WTC11 (cell line): ENCODE data around the gene TANGO2. TPM values are rescaled to one million over a fixed set of nuclear protein-coding genes. Genes with fewer than 3 reads are reported as not detected.

ENCODE experiments used
- ATAC-seq: fragments of 200-7000 bp; cut with Tn5 transposase; 2 replicates; pipeline ENCODE4 v1.10.0; 2021; ENCODE audit warnings: mild to moderate bottlenecking, moderate library complexity
- CTCF ChIA-PET: fragments of 300-600 bp; sonication (Branson Sonifier 250); formaldehyde crosslinking; loops from one replicate; lab custom pipeline; 2021; ENCODE audit warnings: antibody characterized with exemption; lab: Charles Lee
- POLR2A ChIA-PET: fragments of 350-600 bp; sonication (Branson Sonifier 250); formaldehyde crosslinking; loops from one replicate; lab custom pipeline; 2021; ENCODE audit warnings: antibody characterized with exemption; lab: Charles Lee
- DNase-seq: peaks from one replicate; pipeline ENCODE4 v3.0.0; 2021; ENCODE audit warnings: low spot score
- H3K27ac Mint-ChIP-seq: 2 replicates; pipeline ENCODE4 v1.8.0; 2021; ENCODE audit warnings: mixed read lengths
- H3K27me3 Mint-ChIP-seq: 2 replicates; pipeline ENCODE4 v1.8.0; 2021; ENCODE audit warnings: low read depth, mild to moderate bottlenecking, moderate library complexity, mixed read lengths
- H3K36me3 Mint-ChIP-seq: 2 replicates; pipeline ENCODE4 v1.8.0; 2021; ENCODE audit warnings: mixed read lengths
- H3K4me1 Mint-ChIP-seq: 2 replicates; pipeline ENCODE4 v1.8.0; 2022; ENCODE audit warnings: mixed read lengths
- H3K4me3 Mint-ChIP-seq: 2 replicates; pipeline ENCODE4 v1.8.0; 2021; ENCODE audit warnings: mild to moderate bottlenecking, moderate library complexity, mixed read lengths
- H3K9me3 Mint-ChIP-seq: 2 replicates; pipeline ENCODE4 v1.8.0; 2021; ENCODE audit warnings: mixed read lengths
- CREM ChIP-seq: sonication (generic); formaldehyde crosslinking; IDR thresholded peaks from 2 replicates; pipeline ENCODE4 v1.8.1; 2022; ENCODE audit warnings: mild to moderate bottlenecking, missing genetic modification reagents, moderate library complexity
- FOXP1 ChIP-seq: sonication (generic); formaldehyde crosslinking; IDR thresholded peaks from 2 replicates; pipeline ENCODE4 v1.8.0; 2022; ENCODE audit warnings: missing genetic modification reagents, mild to moderate bottlenecking, moderate library complexity, borderline replicate concordance
- HMGA2 ChIP-seq: fragments of 250-450 bp; sonication (Bioruptor Pico); IDR thresholded peaks from 2 replicates; pipeline ENCODE4 v1.4.0; 2021; ENCODE audit warnings: mild to moderate bottlenecking, moderate library complexity
- JUN ChIP-seq: sonication (generic); formaldehyde crosslinking; IDR thresholded peaks from 2 replicates; pipeline ENCODE4 v1.8.0; 2023; ENCODE audit warnings: mild to moderate bottlenecking, missing genetic modification reagents
- MXD4 ChIP-seq: fragments of 250-450 bp; sonication (Bioruptor Pico); IDR thresholded peaks from 2 replicates; pipeline ENCODE4 v1.8.0; 2021; ENCODE audit warnings: mild to moderate bottlenecking, moderate library complexity, borderline replicate concordance
- NFYB ChIP-seq: sonication (generic); formaldehyde crosslinking; conservative IDR thresholded peaks from 2 replicates; pipeline ENCODE4 v1.8.0; 2022; ENCODE audit warnings: low read depth, missing genetic modification reagents
- SMAD4 ChIP-seq: sonication (generic); formaldehyde crosslinking; IDR thresholded peaks from 2 replicates; pipeline ENCODE4 v1.8.0; 2022; ENCODE audit warnings: mild to moderate bottlenecking, missing genetic modification reagents
- ZNF317 ChIP-seq: sonication (generic); formaldehyde crosslinking; IDR thresholded peaks from 2 replicates; pipeline ENCODE4 v1.8.1; 2023; ENCODE audit warnings: low read depth, mild to moderate bottlenecking, moderate library complexity, missing genetic modification reagents, borderline replicate concordance
- total RNA-seq: library from RNA; stranded (reverse); gene quantifications from 3 replicates; pipeline ENCODE4 v1.2.3, GENCODE V29; 2021
- TF ChIP-seq, protein P1 (sequence below): fragments of 250-450 bp; sonication (Bioruptor Pico); IDR thresholded peaks from 2 replicates; pipeline ENCODE4 v1.9.0; 2021; ENCODE audit warnings: mild to moderate bottlenecking
- TF ChIP-seq, protein P2 (sequence below): sonication (generic); formaldehyde crosslinking; IDR thresholded peaks from 2 replicates; pipeline ENCODE4 v1.8.1; 2023; ENCODE audit warnings: mild to moderate bottlenecking, missing genetic modification reagents, moderate library complexity
- TF ChIP-seq, protein P3 (sequence below): sonication (generic); formaldehyde crosslinking; IDR thresholded peaks from 2 replicates; pipeline ENCODE4 v1.8.1; 2022; ENCODE audit warnings: low read depth, mild to moderate bottlenecking, moderate library complexity, missing genetic modification reagents, borderline replicate concordance
- TF ChIP-seq, protein P4 (sequence below): fragments of 250-450 bp; sonication (Bioruptor Pico); IDR thresholded peaks from 2 replicates; pipeline ENCODE4 v1.9.0; 2021; ENCODE audit warnings: mild to moderate bottlenecking
- TF ChIP-seq, protein P5 (sequence below): sonication (generic); formaldehyde crosslinking; IDR thresholded peaks from 2 replicates; pipeline ENCODE4 v1.8.0; 2022; ENCODE audit warnings: mild to moderate bottlenecking, missing genetic modification reagents
- TF ChIP-seq, protein P6 (sequence below): sonication (generic); formaldehyde crosslinking; IDR thresholded peaks from 2 replicates; pipeline ENCODE4 v1.8.1; 2022; ENCODE audit warnings: mild to moderate bottlenecking, moderate library complexity, missing genetic modification reagents
- TF ChIP-seq, protein P7 (sequence below): sonication (generic); formaldehyde crosslinking; IDR thresholded peaks from 2 replicates; pipeline ENCODE4 v1.8.1; 2023; ENCODE audit warnings: mild to moderate bottlenecking, missing genetic modification reagents
- TF ChIP-seq, protein P8 (sequence below): sonication (generic); formaldehyde crosslinking; IDR thresholded peaks from 2 replicates; pipeline ENCODE4 v1.8.1; 2022; ENCODE audit warnings: low read depth, missing genetic modification reagents, borderline replicate concordance

The TANGO2 gene
- total RNA-seq, 1 experiment from 2014 or later = 14.8 TPM

DNA sequence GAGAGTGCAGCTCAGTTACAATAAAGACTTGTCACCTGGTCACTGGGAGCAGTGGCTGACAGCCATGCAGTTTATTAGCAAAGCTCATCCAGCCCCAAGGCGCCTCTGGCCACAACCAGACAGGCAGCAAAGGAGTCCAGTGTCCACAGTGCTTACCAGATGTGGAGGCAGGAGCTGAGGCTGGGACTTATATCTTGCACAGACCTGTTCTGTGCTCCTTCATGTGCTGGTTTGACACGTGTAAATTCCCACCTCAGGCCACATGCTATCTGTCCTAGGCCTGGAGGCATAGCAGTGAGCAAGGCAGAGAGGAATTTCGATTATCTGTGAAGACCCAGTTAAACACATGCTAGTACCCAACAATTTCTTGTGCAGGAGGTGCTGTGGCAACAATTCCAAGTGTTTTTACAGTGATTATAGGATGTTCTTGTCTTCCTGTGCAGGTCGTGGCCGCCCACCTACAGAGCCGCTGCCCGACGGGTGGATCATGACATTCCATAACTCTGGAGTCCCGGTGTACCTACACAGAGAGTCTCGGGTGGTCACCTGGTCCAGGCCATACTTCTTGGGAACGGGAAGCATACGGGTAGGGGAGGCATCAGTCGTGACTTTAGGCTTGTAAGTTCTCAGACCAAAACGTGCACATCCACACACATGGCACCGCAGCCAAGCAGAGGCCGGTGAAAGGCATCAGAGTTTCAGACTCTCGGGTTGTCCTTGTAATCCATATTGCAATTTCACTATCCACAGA lies 68.5 kb downstream of the TANGO2 start (continued):
- TF ChIP-seq, protein P1, sequence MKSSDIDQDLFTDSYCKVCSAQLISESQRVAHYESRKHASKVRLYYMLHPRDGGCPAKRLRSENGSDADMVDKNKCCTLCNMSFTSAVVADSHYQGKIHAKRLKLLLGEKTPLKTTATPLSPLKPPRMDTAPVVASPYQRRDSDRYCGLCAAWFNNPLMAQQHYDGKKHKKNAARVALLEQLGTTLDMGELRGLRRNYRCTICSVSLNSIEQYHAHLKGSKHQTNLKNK (CRISPR knock-in tag) = no peak
- TF ChIP-seq, protein P2, sequence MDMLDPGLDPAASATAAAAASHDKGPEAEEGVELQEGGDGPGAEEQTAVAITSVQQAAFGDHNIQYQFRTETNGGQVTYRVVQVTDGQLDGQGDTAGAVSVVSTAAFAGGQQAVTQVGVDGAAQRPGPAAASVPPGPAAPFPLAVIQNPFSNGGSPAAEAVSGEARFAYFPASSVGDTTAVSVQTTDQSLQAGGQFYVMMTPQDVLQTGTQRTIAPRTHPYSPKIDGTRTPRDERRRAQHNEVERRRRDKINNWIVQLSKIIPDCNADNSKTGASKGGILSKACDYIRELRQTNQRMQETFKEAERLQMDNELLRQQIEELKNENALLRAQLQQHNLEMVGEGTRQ (CRISPR knock-in tag) = no peak
- TF ChIP-seq, protein P3, sequence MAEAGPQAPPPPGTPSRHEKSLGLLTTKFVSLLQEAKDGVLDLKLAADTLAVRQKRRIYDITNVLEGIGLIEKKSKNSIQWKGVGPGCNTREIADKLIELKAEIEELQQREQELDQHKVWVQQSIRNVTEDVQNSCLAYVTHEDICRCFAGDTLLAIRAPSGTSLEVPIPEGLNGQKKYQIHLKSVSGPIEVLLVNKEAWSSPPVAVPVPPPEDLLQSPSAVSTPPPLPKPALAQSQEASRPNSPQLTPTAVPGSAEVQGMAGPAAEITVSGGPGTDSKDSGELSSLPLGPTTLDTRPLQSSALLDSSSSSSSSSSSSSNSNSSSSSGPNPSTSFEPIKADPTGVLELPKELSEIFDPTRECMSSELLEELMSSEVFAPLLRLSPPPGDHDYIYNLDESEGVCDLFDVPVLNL (CRISPR knock-in tag) = no peak
- TF ChIP-seq, protein P4, sequence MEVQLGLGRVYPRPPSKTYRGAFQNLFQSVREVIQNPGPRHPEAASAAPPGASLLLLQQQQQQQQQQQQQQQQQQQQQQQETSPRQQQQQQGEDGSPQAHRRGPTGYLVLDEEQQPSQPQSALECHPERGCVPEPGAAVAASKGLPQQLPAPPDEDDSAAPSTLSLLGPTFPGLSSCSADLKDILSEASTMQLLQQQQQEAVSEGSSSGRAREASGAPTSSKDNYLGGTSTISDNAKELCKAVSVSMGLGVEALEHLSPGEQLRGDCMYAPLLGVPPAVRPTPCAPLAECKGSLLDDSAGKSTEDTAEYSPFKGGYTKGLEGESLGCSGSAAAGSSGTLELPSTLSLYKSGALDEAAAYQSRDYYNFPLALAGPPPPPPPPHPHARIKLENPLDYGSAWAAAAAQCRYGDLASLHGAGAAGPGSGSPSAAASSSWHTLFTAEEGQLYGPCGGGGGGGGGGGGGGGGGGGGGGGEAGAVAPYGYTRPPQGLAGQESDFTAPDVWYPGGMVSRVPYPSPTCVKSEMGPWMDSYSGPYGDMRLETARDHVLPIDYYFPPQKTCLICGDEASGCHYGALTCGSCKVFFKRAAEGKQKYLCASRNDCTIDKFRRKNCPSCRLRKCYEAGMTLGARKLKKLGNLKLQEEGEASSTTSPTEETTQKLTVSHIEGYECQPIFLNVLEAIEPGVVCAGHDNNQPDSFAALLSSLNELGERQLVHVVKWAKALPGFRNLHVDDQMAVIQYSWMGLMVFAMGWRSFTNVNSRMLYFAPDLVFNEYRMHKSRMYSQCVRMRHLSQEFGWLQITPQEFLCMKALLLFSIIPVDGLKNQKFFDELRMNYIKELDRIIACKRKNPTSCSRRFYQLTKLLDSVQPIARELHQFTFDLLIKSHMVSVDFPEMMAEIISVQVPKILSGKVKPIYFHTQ (CRISPR knock-in tag) = no peak
- no peak for TF ChIP-seq JUN (CRISPR knock-in tag)
- TF ChIP-seq, protein P5, sequence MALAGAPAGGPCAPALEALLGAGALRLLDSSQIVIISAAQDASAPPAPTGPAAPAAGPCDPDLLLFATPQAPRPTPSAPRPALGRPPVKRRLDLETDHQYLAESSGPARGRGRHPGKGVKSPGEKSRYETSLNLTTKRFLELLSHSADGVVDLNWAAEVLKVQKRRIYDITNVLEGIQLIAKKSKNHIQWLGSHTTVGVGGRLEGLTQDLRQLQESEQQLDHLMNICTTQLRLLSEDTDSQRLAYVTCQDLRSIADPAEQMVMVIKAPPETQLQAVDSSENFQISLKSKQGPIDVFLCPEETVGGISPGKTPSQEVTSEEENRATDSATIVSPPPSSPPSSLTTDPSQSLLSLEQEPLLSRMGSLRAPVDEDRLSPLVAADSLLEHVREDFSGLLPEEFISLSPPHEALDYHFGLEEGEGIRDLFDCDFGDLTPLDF (CRISPR knock-in tag) = no peak

DNA sequence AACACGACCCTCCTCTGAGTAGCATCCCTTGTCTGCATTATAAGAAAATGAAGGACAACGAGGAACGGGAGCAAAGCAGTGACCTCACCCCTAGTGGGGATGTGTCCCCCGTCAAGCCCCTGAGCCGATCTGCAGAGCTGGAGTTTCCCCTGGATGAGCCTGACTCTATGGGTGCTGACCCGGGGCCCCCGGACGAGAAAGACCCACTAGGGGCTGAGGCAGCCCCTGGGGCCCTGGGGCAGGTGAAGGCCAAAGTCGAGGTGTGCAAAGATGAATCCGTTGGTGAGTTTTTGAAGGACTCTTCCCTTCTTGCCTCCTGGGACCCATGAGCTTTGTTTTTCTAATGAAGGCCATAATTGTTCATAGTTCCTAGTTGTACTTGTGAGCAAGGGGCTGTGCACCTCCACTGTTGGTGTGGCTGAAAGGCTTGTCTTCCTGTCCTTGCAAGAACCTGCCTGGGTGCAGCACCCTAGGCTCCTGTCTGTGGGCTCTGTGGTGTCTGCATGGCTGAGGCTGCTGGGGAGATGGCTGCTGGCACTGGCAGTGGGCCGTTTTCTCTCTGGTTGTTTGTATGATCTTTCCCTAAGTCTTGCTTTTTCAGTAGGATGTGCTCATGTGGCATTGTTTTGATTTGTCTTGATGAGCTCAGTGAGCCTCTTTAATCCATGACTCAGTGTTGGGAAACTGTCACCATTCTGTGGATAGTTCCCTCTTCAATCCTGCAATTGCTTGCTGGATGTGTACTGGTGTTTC lies 69.2 kb downstream of the TANGO2 start:
- TF ChIP-seq SMAD4 (CRISPR knock-in tag) (no peak), ZNF317 (CRISPR knock-in tag) (no peak), HMGA2 (no peak), NFYB (CRISPR knock-in tag) (no peak), FOXP1 (no peak), MXD4 (CRISPR knock-in tag) (no peak), CREM (CRISPR knock-in tag) (no peak)
- TF ChIP-seq, protein P6, sequence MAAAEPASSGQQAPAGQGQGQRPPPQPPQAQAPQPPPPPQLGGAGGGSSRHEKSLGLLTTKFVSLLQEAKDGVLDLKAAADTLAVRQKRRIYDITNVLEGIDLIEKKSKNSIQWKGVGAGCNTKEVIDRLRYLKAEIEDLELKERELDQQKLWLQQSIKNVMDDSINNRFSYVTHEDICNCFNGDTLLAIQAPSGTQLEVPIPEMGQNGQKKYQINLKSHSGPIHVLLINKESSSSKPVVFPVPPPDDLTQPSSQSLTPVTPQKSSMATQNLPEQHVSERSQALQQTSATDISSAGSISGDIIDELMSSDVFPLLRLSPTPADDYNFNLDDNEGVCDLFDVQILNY = no peak
- TF ChIP-seq, protein P7, sequence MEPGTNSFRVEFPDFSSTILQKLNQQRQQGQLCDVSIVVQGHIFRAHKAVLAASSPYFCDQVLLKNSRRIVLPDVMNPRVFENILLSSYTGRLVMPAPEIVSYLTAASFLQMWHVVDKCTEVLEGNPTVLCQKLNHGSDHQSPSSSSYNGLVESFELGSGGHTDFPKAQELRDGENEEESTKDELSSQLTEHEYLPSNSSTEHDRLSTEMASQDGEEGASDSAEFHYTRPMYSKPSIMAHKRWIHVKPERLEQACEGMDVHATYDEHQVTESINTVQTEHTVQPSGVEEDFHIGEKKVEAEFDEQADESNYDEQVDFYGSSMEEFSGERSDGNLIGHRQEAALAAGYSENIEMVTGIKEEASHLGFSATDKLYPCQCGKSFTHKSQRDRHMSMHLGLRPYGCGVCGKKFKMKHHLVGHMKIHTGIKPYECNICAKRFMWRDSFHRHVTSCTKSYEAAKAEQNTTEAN = no peak
- TF ChIP-seq, protein P8, sequence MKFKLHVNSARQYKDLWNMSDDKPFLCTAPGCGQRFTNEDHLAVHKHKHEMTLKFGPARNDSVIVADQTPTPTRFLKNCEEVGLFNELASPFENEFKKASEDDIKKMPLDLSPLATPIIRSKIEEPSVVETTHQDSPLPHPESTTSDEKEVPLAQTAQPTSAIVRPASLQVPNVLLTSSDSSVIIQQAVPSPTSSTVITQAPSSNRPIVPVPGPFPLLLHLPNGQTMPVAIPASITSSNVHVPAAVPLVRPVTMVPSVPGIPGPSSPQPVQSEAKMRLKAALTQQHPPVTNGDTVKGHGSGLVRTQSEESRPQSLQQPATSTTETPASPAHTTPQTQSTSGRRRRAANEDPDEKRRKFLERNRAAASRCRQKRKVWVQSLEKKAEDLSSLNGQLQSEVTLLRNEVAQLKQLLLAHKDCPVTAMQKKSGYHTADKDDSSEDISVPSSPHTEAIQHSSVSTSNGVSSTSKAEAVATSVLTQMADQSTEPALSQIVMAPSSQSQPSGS (CRISPR knock-in tag) = no peak
- TF ChIP-seq, all 79 proteins: peak for 0
- H3K27me3 Mint-ChIP-seq = no peaks in the 10 kb centered on the region
- POLR2A ChIA-PET = no interaction called here
- H3K4me3 Mint-ChIP-seq = no peak overlapping the region
- H3K27ac Mint-ChIP-seq = no peak overlapping the region
- DNase-seq = no peak
- H3K4me1 Mint-ChIP-seq = peaks cover under 1% of the 10 kb centered on the region
- no peak for ATAC-seq
- CTCF ChIA-PET = no interaction called here
- H3K36me3 Mint-ChIP-seq = peaks cover 94% of the 10 kb centered on the region
- no peaks in the 10 kb centered on the region for H3K9me3 Mint-ChIP-seq
